GM23248 (cell line): Measurements from ENCODE around the gene THNSL1.

Source experiments
- EZH2 ChIP-seq: fragments of 200-600 bp; sonication (generic); IDR thresholded peaks from 2 replicates; pipeline ENCODE4 v1.6.1; 2018; ENCODE audit warnings: antibody characterized with exemption, mild to moderate bottlenecking; ENCODE audit not compliant: insufficient read depth, poor library complexity, severe bottlenecking
- EZH2phosphoT487 ChIP-seq: fragments of 200-600 bp; sonication (generic); IDR thresholded peaks from 2 replicates; pipeline ENCODE4 v1.6.1; 2018; ENCODE audit warnings: antibody characterized with exemption, moderate library complexity, mild to moderate bottlenecking, low read depth; ENCODE audit not compliant: insufficient read depth

GRCh38 chr10:24991298-24991697 is 25.1 kb upstream of the THNSL1 start:
- no peak for TF ChIP-seq EZH2phosphoT487
- TF ChIP-seq EZH2 = no peak
